Measurements from ENCODE around the gene SLC34A3. TPM values are rescaled to one million over a fixed set of nuclear protein-coding genes. Genes with fewer than 3 reads are reported as not detected.
A peak's percentile ranks its signal among the peaks of the same experiment; 100 is the strongest.

Gene SLC34A3
- total and polyA plus RNA-seq, 2 donors (not counting 1 experiment from before 2014, with no cell fraction given) = not detected

GRCh38 chr9:137186385-137186784 is 44.3 kb upstream of the SLC34A3 start:
- Histone ChIP-seq H3K27me3 (replicated peaks in 1 of 4; ENCODE audit: control extremely low read depth in 1 of 4, control insufficient read depth in 3 of 4, insufficient read depth in 4 of 4, low read length in 3 of 4) (no peaks in the 10 kb centered on the region), H3K27ac (ENCODE audit: low read length in 2 of 2) (no peak overlapping the region), H2AFZ (ENCODE audit: insufficient read depth, low read depth, low read length, poor library complexity, severe bottlenecking) (no peak overlapping the region), H3K4me3 (ENCODE audit: control extremely low read depth in 1 of 5, extremely low read depth in 1 of 5, insufficient read depth in 1 of 5, low read depth in 2 of 5, low read length in 4 of 5) (no peak overlapping the region), H3K4me1 (ENCODE audit: control insufficient read depth in 2 of 2, insufficient read depth in 2 of 2, low read length in 2 of 2) (peaks cover 26 to 40% of the 10 kb centered on the region in 2 donors), H3K36me3 (replicated peaks in 1 of 2; ENCODE audit: control extremely low read depth in 1 of 2, control insufficient read depth in 1 of 2, extremely low read depth in 1 of 2, insufficient read depth in 2 of 2, low read length in 1 of 2) (peaks cover 0 to 59% of the 10 kb centered on the region in 2 experiments), H3K79me2 (ENCODE audit: control insufficient read depth, insufficient read depth, low read length) (peaks cover 62% of the 10 kb centered on the region), H3K4me2 (replicated peaks; ENCODE audit: low read depth, low read length, poor library complexity, severe bottlenecking) (peak overlapping the region; percentile 95), H4K20me1 (ENCODE audit: control insufficient read depth, insufficient read depth, low read length, poor library complexity, severe bottlenecking) (peaks cover 66% of the 10 kb centered on the region), H3K9me3 (ENCODE audit: control extremely low read depth in 1 of 3, control insufficient read depth in 2 of 3, insufficient read depth in 1 of 3, low read length in 2 of 3) (peaks cover 0 to 3% (median 0%) of the 10 kb centered on the region in 3 donors), H3K9ac (ENCODE audit: low read length) (no peak overlapping the region)
- ChIA-PET CTCF (no interaction called here), POLR2A (no interaction called here)
- Mint-ChIP-seq H3K27me3 (no peaks in the 10 kb centered on the region), H3K27ac (no peak overlapping the region), H3K4me1 (peaks cover 36% of the 10 kb centered on the region), H3K4me3 (peak overlapping the region; percentile 96), H3K9me3 (ENCODE audit: insufficient read depth) (no peaks in the 10 kb centered on the region)
- DNase-seq (no peak), ATAC-seq (ENCODE audit: low read depth) (no peak)
- 96% methylated on average over 5 of the region's 6 CpGs for WGBS (ENCODE audit: insufficient coverage)
- intact Hi-C loops (cut with micrococcal nuclease) = loop anchor here (5.0 kb wide), 1 partner anchor 59 kb away; no protein-coding TSS in a partner anchor
- TF ChIP-seq, protein P1, sequence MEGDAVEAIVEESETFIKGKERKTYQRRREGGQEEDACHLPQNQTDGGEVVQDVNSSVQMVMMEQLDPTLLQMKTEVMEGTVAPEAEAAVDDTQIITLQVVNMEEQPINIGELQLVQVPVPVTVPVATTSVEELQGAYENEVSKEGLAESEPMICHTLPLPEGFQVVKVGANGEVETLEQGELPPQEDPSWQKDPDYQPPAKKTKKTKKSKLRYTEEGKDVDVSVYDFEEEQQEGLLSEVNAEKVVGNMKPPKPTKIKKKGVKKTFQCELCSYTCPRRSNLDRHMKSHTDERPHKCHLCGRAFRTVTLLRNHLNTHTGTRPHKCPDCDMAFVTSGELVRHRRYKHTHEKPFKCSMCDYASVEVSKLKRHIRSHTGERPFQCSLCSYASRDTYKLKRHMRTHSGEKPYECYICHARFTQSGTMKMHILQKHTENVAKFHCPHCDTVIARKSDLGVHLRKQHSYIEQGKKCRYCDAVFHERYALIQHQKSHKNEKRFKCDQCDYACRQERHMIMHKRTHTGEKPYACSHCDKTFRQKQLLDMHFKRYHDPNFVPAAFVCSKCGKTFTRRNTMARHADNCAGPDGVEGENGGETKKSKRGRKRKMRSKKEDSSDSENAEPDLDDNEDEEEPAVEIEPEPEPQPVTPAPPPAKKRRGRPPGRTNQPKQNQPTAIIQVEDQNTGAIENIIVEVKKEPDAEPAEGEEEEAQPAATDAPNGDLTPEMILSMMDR (IDR thresholded peaks at IDR 0.05) = no peak
- TF ChIP-seq EZH2 (IDR thresholded peaks at IDR 0.05; ENCODE audit: borderline replicate concordance, insufficient read depth, low read depth, low read length, poor library complexity, severe bottlenecking) = no peak

DNA sequence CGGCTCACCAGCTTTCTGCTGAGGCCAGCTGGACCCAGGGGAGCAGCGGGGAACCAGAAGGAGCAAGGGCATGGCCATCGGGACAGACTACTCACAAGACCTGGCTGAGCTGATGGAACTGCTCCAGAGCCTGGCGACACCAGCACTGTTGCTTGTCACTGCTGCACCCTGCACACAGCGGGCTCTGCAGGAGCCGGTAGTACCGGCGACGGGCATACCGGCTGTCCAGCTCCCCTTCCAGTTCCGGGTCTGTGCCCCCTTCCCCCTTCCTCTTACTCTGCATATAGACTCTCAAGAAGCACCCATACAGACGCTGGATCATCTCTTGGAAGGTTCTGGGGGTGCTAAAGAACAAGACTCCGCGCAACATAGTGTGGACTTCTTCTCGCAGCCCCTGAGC is 43.3 kb upstream of the SLC34A3 start:
- Histone ChIP-seq H3K79me2 (ENCODE audit: control insufficient read depth, insufficient read depth, low read length) (peaks cover 71% of the 10 kb centered on the region), H3K36me3 (replicated peaks in 1 of 2; ENCODE audit: control extremely low read depth in 1 of 2, control insufficient read depth in 1 of 2, extremely low read depth in 1 of 2, insufficient read depth in 2 of 2, low read length in 1 of 2) (peaks cover 0 to 56% of the 10 kb centered on the region in 2 experiments), H3K27ac (ENCODE audit: low read length in 2 of 2) (peak overlapping the region in 1 of 2 donors; percentile 90), H3K27me3 (replicated peaks in 1 of 4; ENCODE audit: control extremely low read depth in 1 of 4, control insufficient read depth in 3 of 4, insufficient read depth in 4 of 4, low read length in 3 of 4) (no peaks in the 10 kb centered on the region), H2AFZ (ENCODE audit: insufficient read depth, low read depth, low read length, poor library complexity, severe bottlenecking) (no peak overlapping the region), H3K4me2 (replicated peaks; ENCODE audit: low read depth, low read length, poor library complexity, severe bottlenecking) (peak overlapping the region; percentile 95), H3K4me1 (ENCODE audit: control insufficient read depth in 2 of 2, insufficient read depth in 2 of 2, low read length in 2 of 2) (peaks cover 26 to 40% of the 10 kb centered on the region in 2 donors), H4K20me1 (ENCODE audit: control insufficient read depth, insufficient read depth, low read length, poor library complexity, severe bottlenecking) (peaks cover 66% of the 10 kb centered on the region), H3K4me3 (ENCODE audit: control extremely low read depth in 1 of 5, extremely low read depth in 1 of 5, insufficient read depth in 1 of 5, low read depth in 2 of 5, low read length in 4 of 5) (peak overlapping the region; percentile 50 to 99 (median 98)), H3K9me3 (ENCODE audit: control extremely low read depth in 1 of 3, control insufficient read depth in 2 of 3, insufficient read depth in 1 of 3, low read length in 2 of 3) (peaks cover 0 to 3% (median 0%) of the 10 kb centered on the region in 3 donors), H3K9ac (ENCODE audit: low read length) (peak overlapping the region; percentile 94)
- no peaks in the 10 kb centered on the region for H3K27me3 Mint-ChIP-seq
- DNase-seq = no peak
- no peak for TF ChIP-seq EZH2 (IDR thresholded peaks at IDR 0.05; ENCODE audit: borderline replicate concordance, insufficient read depth, low read depth, low read length, poor library complexity, severe bottlenecking)
- TF ChIP-seq, protein P1 (IDR thresholded peaks at IDR 0.05) = no peak
- no peak for ATAC-seq (ENCODE audit: low read depth)
- peak overlapping the region; percentile 96 for H3K4me3 Mint-ChIP-seq
- peak overlapping the region; percentile 95 for H3K27ac Mint-ChIP-seq
- ChIA-PET POLR2A (interaction anchor here (0.5 to 2.7 kb wide), 4 partner anchors 11 to 188 kb away, joined by 3 to 21 read pairs (median 12); partner anchors contain the start of gene RNF208), CTCF (interaction anchor here (2.8 to 4.0 kb wide), 3 partner anchors 15 to 50 kb away, joined by 13 to 42 read pairs (median 22); partner anchors contain the start of genes CYSRT1, RNF224 and TPRN)
- H3K4me1 Mint-ChIP-seq = peaks cover 36% of the 10 kb centered on the region
- 86% methylated on average over 15 of the region's 15 CpGs for WGBS (ENCODE audit: insufficient coverage)
- no peaks in the 10 kb centered on the region for H3K9me3 Mint-ChIP-seq (ENCODE audit: insufficient read depth)
- intact Hi-C loops (cut with micrococcal nuclease) = loop anchor here (5.0 kb wide), 1 partner anchor 60 kb away; no protein-coding TSS in a partner anchor

Data from B cell (primary cell).